OCI-LY7 (cell line): Measurements from ENCODE around the gene KLRD1.
"Not testable (repeated sequence)": the region's sequence is repeated elsewhere in the genome, so short reads cannot be mapped to it uniquely, and the experiment has no call there.

Experiments
- CTCF ChIP-seq: fragments of 200-600 bp; sonication (generic); conservative IDR thresholded peaks from 2 replicates; pipeline ENCODE4 v1.5.1; 2014; ENCODE audit warnings: mild to moderate bottlenecking, antibody characterized with exemption, low read length, moderate library complexity, mixed read lengths
- EZH2phosphoT487 ChIP-seq: fragments of 200-600 bp; sonication (generic); IDR thresholded peaks from 2 replicates; pipeline ENCODE4 v1.6.1; 2018; ENCODE audit warnings: low read depth, borderline replicate concordance, mild to moderate bottlenecking, mixed run types, antibody characterized with exemption, low read length, moderate library complexity, mixed read lengths

GRCh38 chr12:10378737-10379136 is 71.1 kb downstream of the KLRD1 start:
- TF ChIP-seq CTCF, EZH2phosphoT487: not testable (repeated sequence)
